GM18502 (cell line): ENCODE results near the gene AFAP1L2.

Source experiments
- ATAC-seq: cut with Tn5 transposase; IDR thresholded peaks from one replicate; pipeline ENCODE4 v1.9.1; 2021; ENCODE audit warnings: mild to moderate bottlenecking; ENCODE audit not compliant: unreplicated experiment, poor library complexity

The AFAP1L2 gene

DNA sequence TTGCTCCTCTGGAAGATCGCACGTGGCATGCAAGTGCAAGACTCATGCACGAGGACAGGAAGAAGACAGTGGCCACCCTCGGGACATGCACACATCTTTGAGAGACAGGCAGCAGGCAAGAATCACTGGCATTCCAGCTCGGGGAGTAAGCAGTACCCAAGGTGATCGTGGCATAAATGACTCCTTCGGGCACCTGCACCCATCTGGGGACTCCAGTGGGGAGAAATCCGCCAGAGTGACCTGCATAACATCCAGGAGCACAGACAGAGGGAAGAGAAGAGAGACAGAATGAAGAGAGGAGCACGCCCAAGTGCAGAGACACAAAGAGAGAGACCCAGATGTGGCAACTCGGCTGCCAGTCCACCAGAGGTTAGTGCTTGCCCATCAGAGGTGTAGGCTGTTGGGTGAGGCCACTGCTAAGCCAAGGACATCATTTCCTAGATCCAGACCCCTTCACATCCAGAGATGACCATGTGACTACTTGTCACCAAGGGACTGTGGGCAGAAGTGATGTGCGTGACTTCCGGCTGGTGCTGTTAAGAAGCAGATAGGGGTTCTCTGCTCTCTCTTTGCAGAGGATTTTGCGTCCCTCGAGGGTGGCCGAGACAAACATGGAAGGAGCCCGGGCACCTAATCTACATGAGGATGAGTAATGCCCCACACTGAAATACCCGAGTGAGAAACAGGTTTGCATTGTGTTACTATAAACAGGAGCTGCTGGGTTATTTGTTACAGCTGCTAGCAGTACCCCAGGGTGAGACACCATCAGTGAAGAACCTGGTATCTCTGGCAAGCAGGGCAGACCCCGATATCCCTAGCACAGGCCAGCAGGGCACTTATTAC, 84.7 kb downstream of the AFAP1L2 start:
- no peak for ATAC-seq

DNA sequence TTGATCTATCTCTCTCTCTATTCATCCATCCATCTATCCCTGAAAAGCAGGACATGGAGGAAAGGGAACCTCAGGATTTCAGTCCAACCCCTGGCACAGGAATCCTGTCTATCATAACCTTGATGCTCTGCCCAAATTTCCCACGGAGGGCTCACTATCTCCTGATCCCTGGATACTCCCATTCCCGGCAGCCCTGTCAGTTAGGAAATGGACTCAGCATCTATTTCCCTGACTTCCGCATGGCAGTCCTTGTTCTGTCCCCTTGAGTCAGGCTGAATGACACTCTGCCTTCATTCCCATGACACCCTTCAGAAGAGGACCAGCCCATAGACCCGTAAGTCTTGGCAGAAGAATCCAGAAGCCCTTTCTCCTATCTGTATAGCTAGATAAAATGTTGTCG, 87.6 kb downstream of the AFAP1L2 start:
- ATAC-seq = no peak

DNA sequence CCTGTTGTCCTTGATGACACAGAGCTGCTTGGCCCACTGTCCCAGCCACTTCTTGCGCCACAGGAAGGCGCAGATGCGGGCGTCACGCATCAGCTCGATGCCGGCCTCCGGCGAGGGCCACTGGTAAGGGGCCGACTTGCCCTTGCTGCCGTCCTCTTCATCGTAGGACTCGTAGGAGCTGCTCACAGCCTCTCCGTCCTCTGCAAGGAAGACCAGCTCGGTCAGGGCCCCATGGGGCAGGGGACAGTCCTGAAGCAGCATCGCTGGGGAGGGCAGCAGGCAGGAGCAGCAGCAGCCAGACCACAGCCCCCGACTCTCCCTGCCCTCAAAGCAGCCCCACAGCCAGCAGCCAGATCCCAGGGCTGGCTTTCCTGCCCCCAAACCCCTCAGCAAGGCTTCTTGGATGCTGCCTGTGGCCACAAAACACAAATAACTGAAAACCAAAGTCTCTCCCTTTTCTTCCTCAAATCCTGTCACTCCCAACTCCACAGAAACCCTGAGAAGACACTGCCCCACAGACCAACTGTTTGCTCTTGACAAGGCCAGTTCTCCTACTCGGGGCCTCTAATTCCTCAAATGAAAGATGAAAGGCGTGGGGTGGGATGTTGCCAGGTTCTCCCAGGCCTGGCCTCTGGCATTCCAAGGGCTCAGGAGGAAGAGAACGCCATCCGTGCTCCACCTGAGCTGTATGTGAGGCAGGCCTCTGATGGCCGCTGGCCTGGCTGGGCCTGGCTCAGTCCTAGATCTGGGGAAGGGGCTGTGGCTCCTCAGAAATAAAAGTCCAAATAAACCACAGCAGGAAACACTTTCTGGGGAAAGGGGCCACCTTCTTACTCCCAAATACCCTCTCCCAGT, 88.5 kb downstream of the AFAP1L2 start:
- ATAC-seq = no peak

DNA sequence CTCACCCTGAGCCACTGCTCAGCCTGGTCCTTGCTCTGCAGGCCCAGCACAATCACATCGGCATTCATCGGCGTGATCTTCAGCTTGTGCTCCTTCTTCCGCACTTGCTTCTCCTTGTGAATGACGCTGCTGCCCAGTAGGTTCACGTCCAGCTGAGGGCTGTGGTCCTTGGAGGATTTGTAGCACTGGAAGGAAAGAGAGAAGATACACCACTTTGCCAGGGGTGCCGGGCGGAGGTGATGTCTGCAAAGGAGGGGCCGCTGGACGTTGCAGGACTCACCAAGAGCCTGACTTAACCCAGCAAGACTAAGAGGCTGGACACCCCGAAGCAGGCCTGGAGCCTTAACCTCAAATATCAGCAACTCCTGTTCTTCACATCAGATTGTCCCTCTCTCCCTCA, 90.4 kb downstream of the AFAP1L2 start:
- ATAC-seq = no peak

DNA sequence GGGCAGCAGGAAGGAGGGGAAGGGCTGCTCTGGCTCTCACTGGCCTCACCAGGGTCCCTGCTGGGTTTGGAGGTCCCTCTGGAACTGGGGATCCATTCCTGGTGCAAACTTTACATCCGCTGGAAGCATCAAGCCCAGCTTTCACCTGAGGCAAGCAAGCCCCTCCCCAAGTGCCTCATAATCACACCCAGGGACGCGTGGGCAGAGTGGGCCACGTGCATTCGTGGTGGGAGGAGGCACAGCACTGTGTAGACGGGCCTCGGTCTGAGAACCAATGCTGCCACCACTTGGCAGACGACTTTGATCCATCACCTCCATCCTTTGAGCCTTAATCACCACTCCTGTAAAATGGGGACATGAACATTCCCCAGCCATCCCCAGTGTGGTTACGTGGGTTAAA, 91.2 kb downstream of the AFAP1L2 start:
- ATAC-seq = no peak

DNA sequence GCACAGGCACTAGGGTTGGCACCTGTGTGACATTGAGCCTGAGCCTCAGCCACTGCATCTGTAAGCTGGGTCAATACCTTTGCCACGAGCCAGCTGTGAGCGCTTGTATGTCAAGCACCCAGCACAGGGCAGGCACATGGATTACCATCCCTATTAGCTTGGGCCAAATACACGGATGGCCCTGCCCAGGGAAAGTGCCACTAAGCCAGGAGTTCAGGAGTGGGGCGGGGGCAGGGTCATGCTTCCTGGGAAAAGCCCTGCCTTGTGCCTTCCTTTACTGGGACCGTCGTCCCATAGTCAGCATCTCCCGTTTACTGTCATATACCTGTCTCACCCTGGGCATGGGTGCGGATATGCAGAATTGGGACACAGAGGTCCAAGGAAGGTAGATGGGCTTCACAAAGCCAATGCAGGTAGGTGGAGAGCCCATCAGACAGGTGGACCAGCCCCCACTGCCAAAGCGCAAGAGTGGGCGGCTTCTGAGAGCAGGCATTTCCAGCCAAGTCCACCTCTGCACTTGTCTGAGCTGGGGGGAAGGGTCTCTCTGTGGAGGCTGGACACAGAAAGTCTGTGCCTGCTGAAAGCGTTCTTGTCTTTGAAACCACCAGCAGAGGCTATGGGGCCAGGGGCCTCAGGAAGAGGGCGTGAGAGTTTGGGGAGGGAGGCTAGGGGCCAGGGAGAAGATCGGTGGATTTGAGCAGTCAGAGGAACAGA, 92.6 kb downstream of the AFAP1L2 start:
- no peak for ATAC-seq

DNA sequence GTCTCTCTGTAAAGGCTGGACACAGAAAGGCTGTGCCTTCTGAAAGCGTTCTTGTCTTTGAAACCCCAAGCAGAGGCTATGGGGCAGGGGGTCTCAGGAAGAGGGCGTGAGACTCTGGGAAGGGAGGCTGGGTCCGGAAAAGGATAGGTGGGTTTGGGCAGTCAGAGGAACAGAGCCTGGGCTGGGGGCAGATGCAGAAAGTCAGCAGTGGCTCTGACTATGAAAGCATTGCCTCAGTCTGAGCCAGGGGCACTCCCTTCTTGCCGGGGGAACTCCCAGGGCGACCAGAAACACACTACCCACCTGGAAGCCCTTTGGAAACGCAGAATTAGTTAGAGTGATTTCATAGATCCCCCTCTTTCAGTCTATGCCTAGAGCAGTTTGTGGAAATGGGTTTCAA, 93.3 kb downstream of the AFAP1L2 start:
- no peak for ATAC-seq

DNA sequence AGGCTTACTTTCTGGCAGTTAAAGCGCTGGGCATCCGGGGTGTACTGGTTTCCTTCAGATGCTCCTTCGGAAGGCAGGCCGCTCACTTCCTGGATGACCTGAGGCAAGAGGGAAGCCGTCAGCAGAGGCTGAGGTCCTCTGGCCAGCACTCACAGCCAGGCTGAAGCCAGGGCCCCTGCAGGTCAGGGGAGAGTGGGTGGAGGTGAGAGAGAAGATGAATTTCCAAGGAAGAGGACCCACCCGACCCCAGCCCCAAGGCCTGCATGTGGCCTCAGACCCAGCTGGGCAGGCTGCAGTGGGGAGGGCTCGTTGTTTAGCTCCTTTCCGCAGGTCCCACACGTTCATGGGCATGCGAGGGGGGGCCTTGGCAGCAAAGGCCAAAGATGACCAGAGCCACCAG, 94.0 kb downstream of the AFAP1L2 start:
- ATAC-seq = no peak

DNA sequence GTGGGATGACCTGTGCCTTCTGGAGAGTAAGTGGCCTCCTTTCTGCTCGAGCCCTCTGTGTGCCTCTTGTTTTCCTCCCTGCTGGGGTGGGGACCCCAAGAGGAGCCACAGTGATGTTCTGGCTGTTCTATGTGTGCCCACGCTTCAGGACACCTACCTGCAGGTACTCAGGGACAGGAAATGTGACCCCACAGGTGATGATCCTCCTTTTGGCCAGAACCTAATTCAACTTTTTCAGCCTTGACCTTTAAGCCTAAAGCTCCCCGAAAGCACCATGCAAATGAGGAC, 95.0 kb downstream of the AFAP1L2 start:
- no peak for ATAC-seq

DNA sequence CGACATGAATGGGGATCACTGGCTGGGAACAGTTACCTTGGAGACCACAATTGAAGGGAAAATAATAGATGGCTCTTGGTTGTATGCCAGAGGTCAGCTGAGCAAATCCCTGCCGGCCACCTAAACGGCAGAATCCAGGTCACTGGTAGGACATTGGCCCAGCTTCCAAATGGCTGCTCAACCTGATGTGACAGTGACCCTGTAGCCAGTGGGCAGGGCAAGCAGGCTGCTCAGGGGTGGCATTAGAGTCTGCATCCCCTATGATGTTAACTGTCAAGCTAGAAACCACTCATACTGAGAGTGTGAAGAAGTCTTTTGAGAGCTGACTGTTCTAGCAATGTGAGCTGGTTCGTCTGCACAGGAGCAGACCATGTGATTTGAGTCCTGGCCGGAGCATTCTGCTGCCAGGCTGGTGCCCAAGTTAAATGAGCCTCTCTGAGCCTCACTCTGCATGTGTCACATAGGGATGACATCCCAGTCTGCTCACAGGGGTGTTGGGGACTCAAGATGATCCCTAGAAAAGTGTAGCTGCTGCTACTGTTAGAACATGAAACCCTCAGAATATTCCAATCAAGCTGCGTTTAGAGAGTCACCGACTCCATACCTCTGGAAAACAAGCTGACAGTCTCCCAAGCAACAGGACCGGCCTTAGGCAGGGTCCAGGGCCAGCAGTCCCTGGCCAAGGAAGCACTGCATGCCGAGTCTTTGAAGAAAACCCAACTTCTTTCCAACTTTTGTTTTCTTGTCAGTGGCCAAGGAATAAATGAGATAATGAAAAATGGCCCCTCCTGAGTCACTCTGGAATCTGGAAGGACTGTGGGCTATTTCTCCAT, 95.6 kb downstream of the AFAP1L2 start:
- no peak for ATAC-seq

DNA sequence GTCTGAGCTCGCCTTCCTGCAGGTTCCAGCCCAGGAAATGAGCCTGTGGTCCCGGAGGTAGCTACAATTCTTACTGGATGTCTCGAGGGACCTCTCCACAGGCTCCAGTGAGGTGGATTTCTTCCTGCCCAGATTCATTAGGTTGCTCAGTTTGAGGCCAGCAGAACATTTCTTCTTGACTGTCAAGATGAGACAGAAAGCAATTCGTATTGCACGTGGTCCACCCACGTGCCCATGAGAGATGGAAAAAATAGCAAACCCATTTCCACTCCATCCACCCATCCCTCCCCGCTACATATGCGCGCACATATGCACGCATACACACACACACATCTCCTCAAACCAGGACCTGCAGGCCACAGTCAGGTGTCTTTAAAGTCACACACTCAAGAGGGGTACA, 96.6 kb downstream of the AFAP1L2 start:
- no peak for ATAC-seq

DNA sequence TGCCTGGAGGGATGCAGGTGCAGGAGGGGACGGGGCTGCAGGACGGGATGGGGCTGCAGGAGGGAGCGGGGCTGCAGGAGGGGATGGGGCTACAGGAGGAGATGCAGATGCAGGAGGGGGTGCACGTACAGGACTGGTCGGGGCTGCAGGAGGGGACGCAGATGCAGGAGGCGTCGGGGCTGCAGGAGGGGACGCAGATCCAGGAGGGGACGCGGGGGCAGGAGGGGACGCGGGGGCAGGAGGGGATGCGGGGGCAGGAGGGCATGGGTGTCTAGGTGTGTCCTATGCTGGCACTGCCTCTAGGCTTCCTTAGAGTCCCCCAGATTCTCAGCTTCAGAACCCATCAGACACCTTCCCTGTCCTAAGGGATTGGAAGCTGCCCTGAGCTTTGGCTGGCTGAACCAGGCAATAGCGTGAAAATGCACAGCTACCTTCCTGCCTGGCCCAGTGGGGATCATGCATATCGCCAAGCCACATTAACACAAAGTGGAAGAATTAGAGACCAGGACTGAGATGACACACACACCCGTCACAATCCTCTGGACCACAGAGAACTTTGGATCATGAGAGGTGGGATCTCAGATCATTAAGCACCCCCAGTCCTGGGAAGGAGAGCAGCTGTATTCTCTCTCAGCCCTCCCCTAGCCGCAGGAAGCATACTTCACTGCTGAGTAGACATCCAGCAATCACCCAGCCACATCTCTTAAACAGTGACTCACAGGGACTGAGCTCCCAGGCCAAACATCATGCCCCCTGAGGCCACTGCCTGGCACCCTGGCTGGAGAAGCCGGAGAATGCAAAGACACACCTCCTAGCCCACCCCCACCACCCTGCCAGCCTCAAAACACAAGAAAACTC, 98.0 kb downstream of the AFAP1L2 start:
- ATAC-seq = no peak

DNA sequence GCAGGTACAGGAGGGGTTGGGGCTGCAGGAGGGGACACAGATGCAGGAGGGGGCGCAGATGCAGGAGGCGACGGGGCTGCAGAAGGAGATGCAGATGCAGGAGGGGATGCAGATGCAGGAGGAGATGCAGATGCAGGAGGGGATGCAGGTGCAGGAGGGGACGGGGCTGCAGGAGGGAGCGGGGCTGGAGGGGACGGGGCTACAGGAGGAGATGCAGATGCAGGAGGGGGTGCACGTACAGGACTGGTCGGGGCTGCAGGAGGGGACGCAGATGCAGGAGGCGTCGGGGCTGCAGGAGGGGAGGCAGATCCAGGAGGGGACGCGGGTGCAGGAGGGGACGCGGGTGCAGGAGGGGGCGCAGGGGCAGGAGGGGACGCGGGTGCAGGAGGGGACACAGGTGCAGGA, 98.8 kb downstream of the AFAP1L2 start:
- no peak for ATAC-seq

DNA sequence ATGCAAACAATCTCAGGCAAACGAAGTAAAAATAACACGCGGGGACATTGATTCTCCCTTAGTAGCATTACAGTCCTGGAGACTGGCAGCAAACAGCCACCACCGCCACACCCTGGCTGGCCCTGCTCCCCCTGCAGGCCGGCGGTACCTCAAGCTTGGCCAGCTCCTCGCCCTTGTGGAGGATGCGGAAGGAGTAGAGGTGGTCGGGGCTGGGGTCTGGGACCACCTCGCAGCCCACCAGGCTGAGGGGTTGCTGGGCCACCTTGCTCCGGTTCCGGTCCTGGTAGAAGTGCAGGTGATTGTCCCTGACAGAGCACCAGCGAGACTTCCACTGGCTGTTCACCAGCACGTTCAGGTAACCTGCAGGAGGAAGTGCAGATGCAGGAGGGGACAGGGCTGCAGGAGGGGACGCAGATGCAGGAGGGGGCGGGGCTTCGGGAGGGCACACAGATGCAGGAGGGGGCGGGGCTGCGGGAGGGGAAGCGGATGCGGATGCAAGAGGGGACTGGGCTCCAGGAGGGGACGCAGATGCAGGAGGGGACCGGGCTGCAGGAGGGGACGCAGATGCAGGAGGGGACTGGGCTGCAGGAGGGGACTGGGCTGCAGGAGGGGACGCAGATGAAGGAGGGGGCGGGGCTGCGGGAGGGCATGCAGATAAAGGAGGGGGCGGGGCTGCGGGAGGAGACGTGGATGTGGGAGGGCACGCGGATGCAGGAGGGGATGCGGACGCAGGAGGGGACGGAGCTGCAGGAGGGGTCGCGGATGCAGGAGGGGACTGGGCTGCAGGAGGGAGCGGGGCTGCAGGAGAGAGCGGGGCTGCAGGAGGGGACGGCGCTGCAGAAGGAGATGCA, 99.5 kb downstream of the AFAP1L2 start:
- peak; percentile 70 for ATAC-seq

DNA sequence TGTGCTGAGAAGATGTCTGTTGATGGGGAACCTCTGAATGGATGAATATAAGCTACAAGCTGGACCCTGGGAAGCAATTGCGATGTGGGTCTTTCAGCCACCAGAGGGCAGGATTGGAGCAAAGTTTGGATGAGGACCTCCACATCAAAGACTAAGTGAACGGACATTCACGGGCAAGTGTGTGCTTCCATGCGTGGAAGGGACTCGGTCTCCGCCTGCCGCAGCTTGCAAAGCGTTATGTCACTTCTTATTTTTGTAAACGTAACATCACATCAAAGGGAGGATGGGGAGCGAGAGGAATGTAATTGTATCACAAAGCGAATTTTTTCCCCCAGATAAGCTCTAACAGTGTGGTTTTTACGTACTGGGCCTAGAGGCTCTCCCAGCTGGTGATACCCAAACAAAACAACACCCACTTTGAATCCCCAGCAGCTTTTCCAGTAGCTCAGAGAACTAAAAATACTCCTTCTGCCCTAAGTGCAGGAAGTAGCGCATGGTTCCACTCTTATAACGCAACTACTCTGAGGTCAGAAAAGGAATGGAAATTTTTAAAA, 100.2 kb downstream of the AFAP1L2 start:
- peak; percentile 81 for ATAC-seq

DNA sequence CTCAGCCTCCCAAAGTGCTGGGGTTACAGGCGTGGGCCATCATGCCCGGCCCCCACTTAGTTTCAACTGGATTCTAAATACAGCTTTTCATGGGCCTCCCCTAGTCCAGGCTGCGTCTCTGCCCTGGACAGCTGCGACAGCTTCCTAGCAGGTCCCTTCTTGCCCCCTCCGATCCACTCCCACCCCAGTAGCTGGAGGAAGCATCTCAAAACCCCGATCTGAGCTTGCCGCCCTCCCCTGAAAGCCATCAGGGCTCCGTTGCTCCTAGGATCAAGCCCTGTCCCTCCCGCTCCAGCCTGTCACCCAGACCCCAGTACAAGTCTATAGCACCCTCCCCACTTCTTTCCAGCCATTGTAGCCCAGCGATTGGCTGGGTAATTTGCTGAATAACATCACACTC, 100.7 kb downstream of the AFAP1L2 start:
- ATAC-seq = peak; percentile 3

DNA sequence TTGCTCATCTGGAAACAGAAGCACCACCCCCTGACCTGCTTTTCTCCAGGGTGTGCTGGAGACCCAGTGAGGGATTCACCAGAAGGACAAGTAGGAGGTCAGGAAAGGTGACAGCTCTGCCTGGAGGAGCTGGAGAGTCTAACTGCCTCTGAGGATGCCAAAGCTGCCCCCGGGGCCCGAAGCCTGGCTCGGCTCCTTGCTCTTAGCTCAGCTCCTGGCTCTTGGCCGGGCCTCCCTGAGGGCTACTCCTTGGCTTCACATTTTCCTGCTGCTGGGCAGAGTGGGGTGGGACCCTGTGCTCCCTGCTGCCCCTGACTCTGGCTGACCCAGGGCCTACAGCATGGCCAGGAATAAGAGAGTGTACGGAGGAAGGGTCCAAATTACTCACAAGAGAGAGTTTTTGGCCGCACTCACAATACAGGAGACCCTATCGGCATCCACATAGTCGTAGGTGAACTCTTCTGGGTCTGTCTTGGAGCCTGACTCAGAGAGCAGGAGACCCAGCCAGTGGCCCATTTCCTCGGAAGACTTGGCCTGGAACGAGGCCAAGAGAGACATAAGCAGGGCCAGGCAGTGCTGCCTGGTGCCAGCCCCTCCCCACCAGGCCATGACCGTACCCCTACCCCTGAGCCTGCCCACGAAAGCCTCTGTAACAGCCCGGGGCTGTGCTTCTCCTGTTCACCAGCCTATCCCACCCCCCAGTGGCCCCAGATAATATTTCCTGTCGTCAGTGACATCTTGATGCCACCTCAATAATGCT, 102.2 kb downstream of the AFAP1L2 start:
- no peak for ATAC-seq
